Retinal pigment epithelial cell (primary cell): ENCODE results near the gene GALNT8.

Experiments used
- DNase-seq: peaks from one replicate; pipeline ENCODE4 v3.0.0-alpha.2; 2010; ENCODE audit warnings: low read depth
- H3K4me3 ChIP-seq: 2 replicates; pipeline ENCODE4 v1.5.1; 2011; ENCODE audit warnings: mild to moderate bottlenecking, low read length, control low read depth, moderate library complexity
- CTCF ChIP-seq: conservative IDR thresholded peaks from 2 replicates; pipeline ENCODE4 v1.5.1; 2011; ENCODE audit warnings: low read depth, low read length, control low read depth, inconsistent platforms

GALNT8 gene

GRCh38 chr12:4723226-4723625 lies 3.0 kb downstream of the GALNT8 start:
- no peak for DNase-seq

DNA sequence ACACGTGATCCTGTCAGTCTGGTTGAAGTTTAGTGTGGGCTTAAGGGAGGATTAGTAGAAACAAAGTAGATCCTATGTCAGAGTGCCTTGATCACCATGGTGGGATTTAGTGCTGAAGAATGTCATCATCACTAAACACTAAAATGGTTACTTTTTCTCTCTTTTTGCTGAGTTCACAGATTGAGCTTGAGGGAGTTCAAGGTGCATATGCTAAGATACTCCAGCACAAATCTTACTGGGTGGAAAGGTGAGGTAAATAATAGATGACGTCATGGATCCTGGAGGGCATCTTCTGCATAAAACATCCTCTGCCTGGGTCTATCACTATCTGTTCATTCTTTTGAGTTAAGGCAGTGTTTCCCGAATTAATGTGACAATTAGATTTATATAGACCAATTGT lies 4.9 kb downstream of the GALNT8 start:
- no peak overlapping the region for H3K4me3 ChIP-seq
- no peak for TF ChIP-seq CTCF

More at GRCh38 chr12:4723226-4723625, 3.0 kb downstream of the GALNT8 start:
- TF ChIP-seq CTCF: no peak
- H3K4me3 ChIP-seq: no peak overlapping the region

GRCh38 chr12:4734625-4735340 lies 14.6 kb downstream of the GALNT8 start:
- TF ChIP-seq CTCF: no peak
- H3K4me3 ChIP-seq: no peak overlapping the region
- DNase-seq: no peak

More for the DNA sequence above, 4.9 kb downstream of the GALNT8 start:
- no peak for DNase-seq

DNA sequence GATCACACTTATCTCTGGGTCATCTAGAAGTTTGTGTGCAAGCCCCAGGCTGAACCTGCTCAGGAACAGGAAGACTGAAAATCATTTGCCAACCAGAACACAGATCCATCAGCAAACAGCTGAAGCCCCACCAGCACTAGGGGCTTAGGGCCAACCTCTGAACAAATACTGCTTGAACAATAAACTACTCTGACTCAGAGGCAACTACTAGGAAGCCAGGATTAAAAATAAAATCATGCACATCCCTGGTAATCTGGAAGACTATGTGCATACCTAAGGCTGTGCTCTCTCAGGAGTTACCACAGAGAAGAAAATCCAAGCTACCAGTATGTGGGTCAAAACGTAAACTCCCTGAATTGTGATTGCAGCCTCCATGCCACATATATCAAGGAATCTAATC lies 15.9 kb downstream of the GALNT8 start:
- DNase-seq: no peak
- TF ChIP-seq CTCF: no peak
- no peak overlapping the region for H3K4me3 ChIP-seq

- no peak for TF ChIP-seq CTCF
- DNase-seq: no peak
- no peak overlapping the region for H3K4me3 ChIP-seq
Measured at GRCh38 chr12:4738541-4738940, 18.3 kb downstream of the GALNT8 start.

DNA sequence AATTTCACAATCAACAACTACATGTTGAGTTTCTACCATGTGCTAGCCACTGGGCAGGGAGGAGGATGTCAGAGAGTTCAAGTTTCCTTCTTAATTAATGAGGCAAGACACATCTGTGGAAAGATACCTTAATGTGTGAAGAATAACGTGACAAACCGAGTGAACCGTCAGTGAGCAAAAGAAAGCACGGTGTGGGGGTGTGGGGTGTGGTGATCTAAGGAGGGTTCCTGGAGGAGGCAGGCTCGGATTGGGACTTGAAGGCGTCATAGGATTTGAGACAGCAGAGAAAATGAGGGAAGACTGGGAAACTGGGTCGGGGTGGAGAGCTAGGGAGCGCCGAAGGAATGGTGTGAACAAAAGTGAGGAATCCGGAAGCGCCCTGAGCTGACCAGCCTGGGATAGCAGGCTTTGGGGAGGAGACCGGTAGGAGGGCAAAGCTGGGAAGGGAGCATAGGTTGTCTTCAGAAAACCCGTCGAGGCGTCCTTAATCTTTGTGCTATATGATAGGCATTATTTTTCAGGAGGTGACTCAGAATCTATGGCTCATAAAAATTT lies 22.3 kb downstream of the GALNT8 start:
- no peak for TF ChIP-seq CTCF
- no peak for DNase-seq
- no peak overlapping the region for H3K4me3 ChIP-seq

DNA sequence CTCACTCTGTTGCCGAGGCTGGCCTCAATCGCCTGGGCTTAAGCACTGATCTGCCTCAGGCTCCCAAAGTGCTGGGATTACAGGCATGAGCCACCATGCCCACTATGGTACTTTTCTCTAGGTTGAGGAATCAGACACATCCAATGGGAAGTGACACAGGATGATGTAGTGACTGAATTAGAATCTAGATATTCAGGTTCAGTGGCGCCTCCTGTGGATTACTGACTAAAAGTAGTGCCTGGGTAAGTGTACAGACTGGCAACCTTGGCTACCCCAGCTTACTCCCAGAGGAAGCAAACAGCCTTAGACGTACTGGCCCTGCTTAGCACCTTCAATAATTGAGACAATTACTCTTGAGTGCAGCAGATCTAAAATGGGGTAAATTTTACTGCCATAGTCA lies 22.8 kb downstream of the GALNT8 start:
- TF ChIP-seq CTCF: no peak
- DNase-seq: no peak
- no peak overlapping the region for H3K4me3 ChIP-seq
